ENCODE results near the gene ANAPC7. TPM values are rescaled to one million over a fixed set of nuclear protein-coding genes. Genes with fewer than 3 reads are reported as not detected.

Gene ANAPC7
- total RNA-seq, 4 donors from 2014 or later, result 67.5 to 78.8 (median 74.4) TPM

GRCh38 chr12:110369992-110370391 lies 33.5 kb downstream of the ANAPC7 start:
- WGBS, 2 donors, result 70 to 75% methylated on average over 8 of the region's 8 CpGs
- Histone ChIP-seq H3K36me3 (peaks cover 2 to 24% (median 7%) of the 10 kb centered on the region in 3 donors), H3K9me3 (no peaks in the 10 kb centered on the region), H3K4me1 (peaks cover 54 to 96% (median 70%) of the 10 kb centered on the region in 3 donors), H3K27ac (peak overlapping the region; percentile 88 to 93 (median 90)), H3K27me3 (no peaks in the 10 kb centered on the region), H3K4me3 (peak overlapping the region in 1 of 4 donors; percentile 27)
- TF ChIP-seq POLR2A (IDR thresholded peaks at IDR 0.05), result no peak
- TF ChIP-seq, protein P1, sequence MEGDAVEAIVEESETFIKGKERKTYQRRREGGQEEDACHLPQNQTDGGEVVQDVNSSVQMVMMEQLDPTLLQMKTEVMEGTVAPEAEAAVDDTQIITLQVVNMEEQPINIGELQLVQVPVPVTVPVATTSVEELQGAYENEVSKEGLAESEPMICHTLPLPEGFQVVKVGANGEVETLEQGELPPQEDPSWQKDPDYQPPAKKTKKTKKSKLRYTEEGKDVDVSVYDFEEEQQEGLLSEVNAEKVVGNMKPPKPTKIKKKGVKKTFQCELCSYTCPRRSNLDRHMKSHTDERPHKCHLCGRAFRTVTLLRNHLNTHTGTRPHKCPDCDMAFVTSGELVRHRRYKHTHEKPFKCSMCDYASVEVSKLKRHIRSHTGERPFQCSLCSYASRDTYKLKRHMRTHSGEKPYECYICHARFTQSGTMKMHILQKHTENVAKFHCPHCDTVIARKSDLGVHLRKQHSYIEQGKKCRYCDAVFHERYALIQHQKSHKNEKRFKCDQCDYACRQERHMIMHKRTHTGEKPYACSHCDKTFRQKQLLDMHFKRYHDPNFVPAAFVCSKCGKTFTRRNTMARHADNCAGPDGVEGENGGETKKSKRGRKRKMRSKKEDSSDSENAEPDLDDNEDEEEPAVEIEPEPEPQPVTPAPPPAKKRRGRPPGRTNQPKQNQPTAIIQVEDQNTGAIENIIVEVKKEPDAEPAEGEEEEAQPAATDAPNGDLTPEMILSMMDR (IDR thresholded peaks at IDR 0.05), result no peak
- intact Hi-C loops (cut with DNase I), result no loop called here
- DNase-seq, result no peak

GRCh38 chr12:110367181-110367864 lies 36.2 kb downstream of the ANAPC7 start:
- no peaks in the 10 kb centered on the region for H3K9me3 ChIP-seq
- intact Hi-C loops (cut with DNase I), result no loop called here
- H3K4me1 ChIP-seq, result peaks cover 28 to 69% (median 43%) of the 10 kb centered on the region in 3 donors
- DNase-seq, result no peak
- peaks cover 0 to 8% (median 0%) of the 10 kb centered on the region in 3 donors for H3K36me3 ChIP-seq
- TF ChIP-seq, protein P1 (IDR thresholded peaks at IDR 0.05), result no peak
- no peak for TF ChIP-seq POLR2A (IDR thresholded peaks at IDR 0.05)
- peak overlapping the region; percentile 52 to 93 (median 76) for H3K27ac ChIP-seq
- H3K27me3 ChIP-seq, result no peaks in the 10 kb centered on the region
- no peak overlapping the region for H3K4me3 ChIP-seq
- 62 to 63% methylated on average over 12 of the region's 15 CpGs for WGBS, 2 donors

DNA sequence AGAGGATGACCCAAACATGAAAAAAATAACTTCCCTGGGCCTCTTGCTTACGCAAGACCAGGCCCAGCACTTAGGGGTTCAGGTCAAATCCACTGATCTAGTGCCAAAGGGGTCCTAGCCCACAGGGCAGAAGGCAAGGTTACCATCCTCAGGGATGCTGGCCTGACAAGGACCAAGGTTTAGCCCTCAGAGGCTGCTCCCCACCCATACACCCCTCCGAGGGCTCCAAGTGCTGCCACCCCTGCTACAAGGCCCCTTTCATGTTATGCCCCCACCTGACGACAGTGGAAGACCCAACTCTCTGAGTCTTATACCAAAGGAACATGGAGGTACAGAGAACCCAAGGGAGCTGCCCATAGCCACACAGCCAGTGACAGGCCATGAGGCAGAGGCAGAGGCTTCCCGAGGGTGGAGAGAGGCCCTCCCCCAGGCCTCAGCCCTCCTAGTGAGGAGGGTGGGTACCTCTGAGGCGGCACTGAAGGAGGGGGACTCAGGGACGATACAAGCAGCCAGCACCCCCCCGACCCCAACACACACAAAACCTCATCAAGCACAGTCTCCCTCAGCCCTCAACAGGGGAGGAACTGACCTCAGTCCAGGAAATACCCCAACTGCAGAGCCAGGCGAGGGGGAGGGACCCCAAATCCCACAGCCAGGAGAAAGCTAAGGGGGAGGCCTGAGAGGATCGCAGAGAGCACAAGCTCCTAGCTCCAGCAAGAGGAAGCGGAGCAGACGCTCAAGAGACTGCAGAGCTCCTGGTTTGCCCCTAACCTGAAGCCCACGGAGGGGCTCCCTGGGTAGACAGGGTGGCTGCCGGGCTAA lies 37.0 kb downstream of the ANAPC7 start:
- 72% methylated on average over 8 of the region's 13 CpGs; no CpG with 5 or more reads in 1 of the 2 donors for WGBS, 2 donors
- Histone ChIP-seq H3K9me3 (no peaks in the 10 kb centered on the region), H3K4me1 (peaks cover 22 to 62% (median 35%) of the 10 kb centered on the region in 3 donors), H3K4me3 (no peak overlapping the region), H3K36me3 (no peaks in the 10 kb centered on the region), H3K27ac (peak overlapping the region; percentile 52 to 93 (median 76)), H3K27me3 (no peaks in the 10 kb centered on the region)
- no peak for TF ChIP-seq POLR2A (IDR thresholded peaks at IDR 0.05)
- TF ChIP-seq, protein P1 (IDR thresholded peaks at IDR 0.05), result no peak
- DNase-seq, result no peak
- intact Hi-C loops (cut with DNase I), result no loop called here

DNA sequence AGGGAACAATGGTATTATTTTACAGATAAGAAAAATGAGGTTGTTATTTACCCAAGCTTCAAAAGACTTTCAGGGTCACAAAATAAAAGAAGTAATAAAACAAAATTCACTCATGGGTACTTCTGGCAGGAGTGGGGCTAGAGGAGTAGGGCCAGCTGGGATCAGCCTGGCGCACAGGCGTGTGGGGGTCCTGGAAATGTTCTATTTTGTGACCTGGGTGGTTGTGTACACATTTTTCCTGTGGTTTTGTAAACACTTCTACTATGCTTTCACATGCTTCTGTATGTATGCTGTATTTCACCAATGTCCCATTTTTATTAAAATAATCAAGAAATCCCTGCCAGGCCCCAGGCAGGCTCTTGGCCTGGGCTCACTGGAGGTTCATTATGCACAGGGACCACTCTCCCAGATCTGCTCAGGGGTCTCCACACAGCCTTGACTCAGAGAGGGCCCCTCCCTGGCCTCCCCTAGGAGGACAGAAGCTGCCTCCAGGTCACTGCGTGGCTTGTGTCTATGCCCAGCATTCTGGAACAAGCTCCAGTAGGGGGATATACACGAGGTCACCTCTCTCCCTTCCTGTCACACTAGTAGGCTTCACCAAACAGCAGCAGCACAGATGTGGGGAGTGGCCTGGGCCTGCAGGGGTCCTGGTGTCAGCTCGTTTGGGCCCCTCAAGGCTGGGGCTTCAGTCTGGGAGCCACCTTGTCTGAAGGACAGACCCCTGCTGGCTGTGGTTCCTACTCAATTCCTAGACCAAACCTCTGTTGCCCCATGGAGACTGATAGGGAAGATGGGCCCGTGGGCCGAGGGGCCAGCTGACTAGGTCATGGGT lies 37.8 kb downstream of the ANAPC7 start:
- no peaks in the 10 kb centered on the region for H3K27me3 ChIP-seq
- no peaks in the 10 kb centered on the region for H3K9me3 ChIP-seq
- intact Hi-C loops (cut with DNase I), result no loop called here
- no peak for TF ChIP-seq POLR2A (IDR thresholded peaks at IDR 0.05)
- TF ChIP-seq, protein P1 (IDR thresholded peaks at IDR 0.05), result no peak
- H3K36me3 ChIP-seq, result no peaks in the 10 kb centered on the region
- DNase-seq, result no peak
- no peak overlapping the region for H3K4me3 ChIP-seq
- WGBS, 2 donors, result 49 to 91% methylated on average over 2 to 4 of the region's 7 CpGs
- peak overlapping the region in 2 of 4 donors; percentile 90 to 93 for H3K27ac ChIP-seq
- H3K4me1 ChIP-seq, result peaks cover 14 to 53% (median 27%) of the 10 kb centered on the region in 3 donors
